ENCODE results near the gene UPF3A.
"Not testable (repeated sequence)": the region's sequence is repeated elsewhere in the genome, so short reads cannot be mapped to it uniquely, and the experiment has no call there.

The UPF3A gene

DNA sequence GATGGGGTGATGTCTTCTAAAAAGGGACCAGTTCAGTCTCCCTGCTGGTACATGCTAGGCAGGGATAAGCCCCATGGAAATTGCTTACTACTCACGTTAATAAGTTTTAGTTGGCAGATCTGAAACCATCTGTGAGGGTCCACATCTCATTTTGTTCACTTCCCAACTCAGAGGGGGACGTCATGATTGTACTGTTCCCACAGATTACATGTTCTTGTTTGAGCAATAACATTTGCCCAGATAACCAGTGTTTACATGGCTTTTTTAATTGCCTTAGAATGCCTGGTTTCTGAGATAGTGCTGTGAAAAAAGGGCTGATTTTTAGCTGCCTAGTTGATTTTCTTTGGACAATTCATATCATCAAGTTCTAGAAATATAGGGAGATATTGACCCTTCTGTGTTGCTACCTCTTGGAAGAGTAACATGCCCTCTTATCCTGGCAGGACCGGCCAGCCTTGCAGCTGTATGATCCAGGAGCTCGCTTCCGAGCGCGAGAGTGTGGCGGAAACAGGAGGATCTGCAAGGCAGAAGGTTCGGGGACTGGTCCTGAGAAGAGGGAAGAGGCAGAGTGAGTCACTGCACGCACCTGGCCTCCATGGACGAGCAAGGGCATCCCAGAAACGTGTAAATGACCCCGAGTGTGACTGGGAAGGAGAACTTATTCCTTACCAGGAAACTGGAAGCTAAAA is 23.1 kb downstream of the UPF3A start:
- DNase-seq (ENCODE audit: low spot score), result no peak

DNA sequence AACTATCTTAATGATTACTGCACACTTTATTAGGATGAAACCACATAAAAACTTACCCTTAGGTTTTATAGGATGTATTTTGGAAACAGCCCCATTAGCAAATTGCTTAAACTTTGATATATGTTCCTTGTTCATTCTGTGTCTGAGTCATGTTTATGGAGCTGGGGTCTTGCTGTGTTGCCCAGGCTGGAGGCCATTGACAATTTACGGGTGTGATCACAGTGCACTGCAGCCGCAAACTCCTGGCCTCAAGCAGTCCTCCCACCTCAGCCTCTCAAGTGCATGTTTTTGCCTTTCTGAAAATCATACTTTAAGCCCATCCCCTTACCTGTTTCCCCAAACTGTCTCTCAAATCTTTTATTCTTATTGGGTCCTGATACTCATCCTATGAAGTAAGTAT is 27.7 kb downstream of the UPF3A start:
- DNase-seq (ENCODE audit: low spot score), result no peak

DNA sequence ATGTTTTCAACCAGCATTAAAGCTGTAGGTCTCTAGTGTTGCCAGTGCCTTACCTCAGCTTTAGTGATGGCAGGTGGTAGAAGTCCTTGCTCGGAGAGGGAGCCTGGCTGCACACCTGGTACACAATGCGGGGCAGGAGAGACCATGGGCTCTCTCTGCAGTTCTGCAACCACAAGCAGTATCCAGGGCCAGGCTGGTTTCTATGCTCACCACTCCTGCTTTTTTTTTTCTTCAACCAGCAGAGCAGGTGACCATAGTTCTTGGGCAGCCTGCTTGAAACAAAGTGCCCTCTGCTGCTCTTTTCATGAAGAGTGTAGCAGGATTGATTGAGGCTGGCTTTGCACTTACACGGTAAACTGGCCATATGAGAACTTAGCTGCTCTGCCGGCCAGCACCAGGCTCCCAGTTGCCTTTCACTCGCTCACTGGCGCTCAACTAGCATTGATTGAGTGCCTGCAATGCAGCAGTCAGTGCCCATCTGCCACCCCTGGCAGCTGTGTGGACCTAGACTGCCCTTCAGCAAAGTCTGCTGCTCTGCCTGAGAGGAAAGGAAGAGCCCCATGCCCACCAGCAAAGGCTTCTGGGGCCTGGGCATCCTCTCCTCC is 28.5 kb downstream of the UPF3A start:
- no peak for DNase-seq (ENCODE audit: low spot score)

DNA sequence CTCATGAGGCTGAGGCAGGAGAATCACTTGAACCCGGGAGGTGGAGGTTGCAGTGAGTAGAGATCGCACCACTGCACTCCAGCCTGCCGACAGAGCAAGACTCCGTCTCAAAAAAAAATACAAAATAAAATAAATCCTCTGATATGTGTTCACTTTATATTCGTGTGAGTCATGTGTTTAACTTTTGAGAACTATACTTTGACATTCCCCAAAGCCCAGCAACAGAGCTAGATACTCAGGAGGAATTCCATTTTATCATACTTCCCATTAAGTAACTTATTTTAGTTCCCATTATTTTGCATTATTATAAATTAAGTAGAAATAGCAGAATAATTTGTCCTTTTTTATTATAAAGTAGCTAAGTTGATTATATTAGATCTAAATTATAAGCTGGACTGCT is 29.6 kb downstream of the UPF3A start:
- DNase-seq (ENCODE audit: low spot score), result no peak

DNA sequence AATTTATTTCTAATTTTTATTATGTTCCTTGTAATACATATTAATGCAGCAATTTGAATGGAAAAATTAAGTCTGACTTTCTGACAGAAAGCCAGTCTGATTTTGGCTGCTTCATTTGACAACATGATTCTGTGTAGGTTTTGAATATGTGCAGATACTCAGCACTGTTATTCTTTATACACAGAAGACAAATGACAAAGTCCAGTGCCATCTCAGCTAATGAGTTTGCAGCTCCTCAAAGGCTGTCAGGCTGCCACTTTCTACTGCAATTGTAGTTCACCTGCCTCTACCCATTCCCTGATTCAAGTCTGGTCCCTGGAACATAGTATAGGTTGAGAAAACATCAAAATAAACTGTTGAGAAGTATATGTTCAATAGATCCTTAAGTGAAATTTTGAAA is 30.0 kb downstream of the UPF3A start:
- no peak for DNase-seq (ENCODE audit: low spot score)

DNA sequence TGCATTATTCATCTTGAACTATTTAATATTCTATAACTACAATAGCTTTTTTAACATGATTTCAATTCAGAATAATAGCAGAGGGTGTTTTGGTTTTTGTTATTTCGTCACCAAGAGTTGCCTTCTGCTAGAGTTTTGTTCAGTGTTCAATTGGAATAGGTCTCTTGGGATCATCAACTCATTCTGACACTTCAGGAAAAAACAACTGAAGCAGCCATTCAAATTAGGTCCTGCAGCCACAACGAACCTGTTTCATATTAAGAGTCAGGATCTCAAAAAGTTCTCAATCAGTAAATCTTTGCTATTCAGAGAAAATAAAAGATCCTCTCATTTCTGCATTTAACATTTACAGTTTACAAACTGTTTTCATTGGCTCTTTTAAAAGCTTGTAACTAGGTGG is 30.5 kb downstream of the UPF3A start:
- DNase-seq (ENCODE audit: low spot score), result no peak

DNA sequence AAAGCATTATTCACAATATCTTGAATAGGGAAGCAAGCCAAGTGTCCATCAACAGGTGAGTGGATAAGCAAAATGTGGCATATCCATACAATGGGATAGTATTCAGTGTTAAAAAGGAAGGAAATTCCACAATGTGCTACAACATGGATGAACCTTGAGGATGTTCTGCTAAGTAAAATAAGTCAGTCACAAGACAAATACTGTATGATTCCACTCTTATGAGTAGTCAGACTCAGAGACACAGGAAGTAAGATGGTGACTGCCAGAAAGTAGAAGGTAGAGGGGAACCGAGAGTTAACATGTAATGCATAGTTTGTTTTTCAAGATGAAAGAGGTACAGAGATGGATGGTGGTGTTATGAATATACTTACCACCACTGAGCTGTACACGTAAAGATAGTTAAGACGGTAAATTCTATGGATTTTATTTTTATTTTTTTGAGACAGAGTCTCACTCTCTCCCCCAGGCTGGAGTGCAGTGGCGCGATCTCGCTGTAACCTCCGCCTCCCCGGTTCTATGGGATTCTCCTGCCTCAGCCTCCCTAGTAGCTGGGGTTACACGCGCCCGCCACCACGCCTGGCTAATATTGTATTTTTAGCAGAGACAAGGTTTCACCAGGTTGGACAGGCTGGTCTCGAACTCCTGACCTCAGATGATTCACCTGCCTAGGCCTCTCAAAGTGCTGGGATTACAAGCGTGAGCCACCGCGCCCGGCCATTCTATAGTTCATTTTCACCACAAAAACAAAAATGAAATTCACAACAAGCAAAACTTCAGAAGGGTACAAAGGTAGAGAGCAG is 31.9 kb downstream of the UPF3A start:
- DNase-seq (ENCODE audit: low spot score), result no peak

DNA sequence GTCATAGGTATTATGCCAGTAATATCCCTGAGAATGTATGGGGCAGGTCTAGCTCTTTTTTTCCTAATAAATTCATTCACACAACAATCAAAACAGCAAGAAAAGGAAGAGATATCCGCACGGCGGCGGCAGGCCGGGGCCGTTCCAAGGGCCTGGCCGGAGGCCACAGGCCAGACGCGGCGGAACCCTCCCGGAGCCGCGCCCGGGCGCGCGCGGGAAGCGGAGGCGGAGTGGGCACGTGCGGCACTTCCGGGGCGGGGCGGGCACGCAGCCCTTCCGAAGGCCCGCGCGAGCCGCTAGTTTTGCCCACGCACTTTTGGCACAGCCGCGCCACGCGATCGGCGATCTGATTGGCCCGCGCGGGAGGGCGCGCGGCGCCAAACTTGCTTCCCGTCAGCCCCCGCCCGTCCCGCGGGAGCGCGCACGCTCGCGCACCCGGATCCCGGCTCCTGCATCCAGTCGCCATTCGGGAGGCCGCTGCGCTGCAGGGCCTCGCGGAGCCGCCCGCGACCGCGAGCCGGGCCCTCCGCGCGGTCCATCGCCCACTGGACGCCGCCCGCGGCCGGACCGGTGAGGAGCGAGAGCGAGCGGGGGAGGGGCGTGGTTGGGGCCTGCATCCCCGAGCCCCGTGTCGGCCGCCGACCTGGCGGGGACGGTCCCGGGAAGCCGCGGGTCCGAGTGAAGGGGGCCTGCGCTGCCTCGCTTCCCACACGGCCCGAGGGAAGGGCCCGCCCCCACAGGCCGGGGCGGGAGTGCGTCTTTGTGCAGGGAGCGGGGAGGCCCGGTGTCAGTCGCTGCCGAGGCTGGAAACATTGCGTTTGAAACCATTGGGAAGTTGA is 32.9 kb downstream of the UPF3A start, which contains the start of gene CHAMP1:
Gene CHAMP1, plus strand, starts transcription at position 430 of the 839 bp plus-strand sequence. CDS start 9,340 bp downstream, outside the sequence.
- DNase-seq (ENCODE audit: low spot score), result peak; percentile 87

DNA sequence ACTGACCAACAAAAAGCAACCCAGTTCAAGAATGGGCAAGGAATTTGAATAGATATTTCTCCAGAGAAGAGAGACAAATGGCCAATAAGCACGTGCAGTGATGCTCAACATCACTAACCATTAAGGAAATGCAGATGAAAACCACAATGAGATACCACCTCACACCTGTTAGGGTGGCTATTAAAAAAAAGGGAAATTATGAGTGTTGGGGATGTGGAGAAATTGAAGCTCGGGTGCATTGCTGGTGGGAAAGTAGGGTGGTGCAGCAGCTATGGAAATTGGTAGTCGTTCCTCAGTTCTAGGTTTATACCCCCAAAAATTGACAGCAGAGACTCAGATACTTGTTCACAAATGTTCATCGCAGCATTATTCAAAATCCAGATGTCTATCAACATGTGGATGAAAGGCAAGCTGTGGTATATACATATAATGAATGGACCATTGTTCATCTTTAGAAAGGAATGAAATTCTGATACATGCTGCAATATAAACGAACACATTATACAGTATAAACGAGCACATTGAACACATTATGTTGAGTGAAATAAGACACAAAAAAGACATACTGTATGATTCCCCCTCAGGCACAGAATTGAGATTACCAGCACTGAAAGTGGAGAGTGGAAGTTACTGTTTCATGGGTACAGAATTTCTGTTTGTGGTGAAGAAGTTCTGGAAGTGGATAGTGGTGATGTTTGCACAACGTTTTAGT is 33.8 kb downstream of the UPF3A start:
- no peak for DNase-seq (ENCODE audit: low spot score)

DNA sequence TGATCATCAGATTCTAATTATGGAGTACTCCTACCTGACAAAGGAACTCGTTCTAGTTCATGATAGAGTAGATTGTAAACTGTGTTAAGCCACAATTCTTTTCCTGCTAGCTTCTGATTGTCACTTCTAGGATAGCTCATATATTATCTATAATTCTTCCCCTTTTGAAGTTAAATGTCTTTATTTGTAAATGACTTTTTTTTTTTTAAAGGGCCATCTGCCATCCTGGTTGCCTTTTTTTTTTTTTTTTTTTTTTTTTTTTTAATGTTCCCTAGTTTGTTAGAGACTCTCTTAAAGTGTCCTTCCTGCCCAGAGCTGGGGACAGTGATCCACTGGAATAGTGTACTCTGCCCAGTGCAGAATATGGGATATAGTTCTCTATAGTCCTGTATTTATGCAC is 37.2 kb downstream of the UPF3A start:
- no peak for DNase-seq (ENCODE audit: low spot score)

DNA sequence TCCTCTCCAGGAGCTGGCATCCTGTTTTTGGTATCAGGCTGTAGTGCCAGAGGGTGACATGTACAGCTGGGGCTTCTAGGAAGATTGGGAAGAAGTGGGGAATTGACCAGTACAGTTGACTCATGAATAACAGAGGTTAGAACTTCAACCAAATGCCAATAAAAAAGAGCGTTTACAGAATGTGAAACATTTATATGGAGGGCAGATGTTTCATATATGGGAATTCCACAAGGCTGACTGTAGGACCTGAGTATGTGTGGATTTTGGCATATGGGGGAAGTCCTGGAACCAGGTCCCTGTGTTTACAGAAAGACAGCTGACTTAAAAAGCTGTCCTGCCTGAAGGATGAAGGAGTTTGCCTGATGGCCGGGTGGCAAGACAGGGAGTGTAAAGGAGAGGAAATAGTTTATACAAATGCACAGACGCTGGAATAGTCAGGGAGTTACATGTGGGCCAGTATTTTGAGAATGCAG is 38.1 kb downstream of the UPF3A start:
- DNase-seq (ENCODE audit: low spot score), result no peak

DNA sequence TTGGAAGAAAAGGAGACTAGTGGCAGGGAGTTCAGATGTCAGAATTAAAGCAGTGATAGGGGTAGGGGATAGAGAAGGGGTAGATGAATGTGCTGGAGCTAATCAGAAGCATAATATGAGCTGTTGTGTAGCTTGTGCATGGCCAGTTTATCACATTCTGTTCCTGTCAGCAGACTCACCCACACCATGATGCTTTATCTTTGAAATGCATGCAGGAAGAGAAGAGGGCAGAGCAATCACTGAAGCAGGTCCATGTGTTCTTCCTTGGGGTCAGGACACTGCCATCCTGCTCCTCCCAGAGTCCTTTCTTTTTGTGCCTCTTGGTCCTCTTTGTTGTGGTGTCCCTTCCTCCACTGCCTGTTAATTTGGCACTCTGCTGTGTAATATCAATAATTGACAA is 38.7 kb downstream of the UPF3A start:
- peak; percentile 29 for DNase-seq (ENCODE audit: low spot score)

DNA sequence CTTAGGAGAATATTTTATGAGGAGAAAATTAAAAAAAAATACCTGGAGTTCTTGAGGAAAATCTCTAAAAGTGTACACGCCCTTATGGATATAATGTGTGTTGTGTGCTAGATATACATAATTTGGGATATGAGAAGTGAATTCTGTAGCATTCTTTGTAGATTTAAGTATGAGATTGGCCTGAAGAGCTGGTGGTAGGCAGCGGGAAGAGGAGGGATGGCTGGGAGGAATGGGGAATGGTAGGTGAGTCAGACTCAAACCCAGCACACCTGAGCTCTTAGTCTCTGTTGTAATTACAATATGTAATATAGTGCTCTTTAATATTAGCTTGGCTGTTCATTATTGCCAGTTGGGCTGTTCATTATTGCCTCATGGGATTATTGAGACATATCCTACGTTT is 39.9 kb downstream of the UPF3A start:
- DNase-seq (ENCODE audit: low spot score), result no peak

DNA sequence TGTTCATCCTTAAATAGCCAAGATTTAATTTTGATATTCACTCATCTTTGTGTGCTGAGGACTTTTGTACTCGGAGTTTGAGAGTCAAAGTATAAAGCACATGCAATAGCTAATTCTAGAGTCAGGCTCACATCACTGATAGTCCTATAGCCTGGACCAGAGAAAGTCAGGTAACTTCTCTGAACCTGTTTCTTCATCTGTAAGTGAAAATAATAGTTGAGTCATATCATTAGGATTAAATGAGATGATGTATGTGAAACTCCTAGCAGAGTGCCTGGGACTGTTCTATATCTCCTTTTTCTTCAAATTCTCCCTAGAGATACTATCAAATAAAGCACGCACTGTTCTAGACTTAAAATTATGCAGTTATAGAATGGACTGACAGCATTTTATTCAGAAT is 41.9 kb downstream of the UPF3A start:
- no peak for DNase-seq (ENCODE audit: low spot score)

DNA sequence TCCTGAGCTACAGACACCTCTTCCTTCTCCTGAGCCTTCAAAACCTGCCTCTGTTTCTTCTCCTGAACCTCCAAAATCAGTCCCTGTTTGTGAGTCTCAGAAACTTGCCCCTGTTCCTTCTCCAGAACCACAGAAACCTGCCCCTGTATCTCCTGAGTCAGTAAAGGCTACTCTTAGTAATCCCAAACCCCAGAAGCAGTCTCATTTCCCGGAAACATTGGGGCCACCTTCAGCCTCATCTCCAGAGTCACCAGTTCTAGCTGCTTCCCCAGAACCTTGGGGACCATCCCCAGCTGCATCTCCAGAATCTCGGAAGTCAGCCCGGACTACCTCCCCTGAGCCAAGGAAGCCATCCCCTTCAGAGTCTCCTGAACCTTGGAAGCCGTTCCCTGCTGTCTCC is 42.9 kb downstream of the UPF3A start:
- no peak for DNase-seq (ENCODE audit: low spot score)

DNA sequence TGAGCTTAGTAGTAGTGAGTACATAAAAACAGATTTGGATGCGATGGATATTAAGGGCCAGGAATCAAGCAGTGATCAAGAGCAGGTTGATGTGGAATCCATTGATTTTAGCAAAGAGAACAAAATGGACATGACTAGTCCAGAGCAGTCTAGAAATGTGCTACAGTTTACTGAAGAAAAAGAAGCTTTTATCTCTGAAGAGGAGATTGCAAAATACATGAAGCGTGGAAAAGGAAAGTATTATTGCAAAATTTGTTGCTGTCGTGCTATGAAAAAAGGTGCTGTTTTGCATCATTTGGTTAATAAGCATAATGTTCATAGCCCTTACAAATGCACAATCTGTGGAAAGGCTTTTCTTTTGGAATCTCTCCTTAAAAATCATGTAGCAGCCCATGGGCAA is 44.3 kb downstream of the UPF3A start:
- no peak for DNase-seq (ENCODE audit: low spot score)

DNA sequence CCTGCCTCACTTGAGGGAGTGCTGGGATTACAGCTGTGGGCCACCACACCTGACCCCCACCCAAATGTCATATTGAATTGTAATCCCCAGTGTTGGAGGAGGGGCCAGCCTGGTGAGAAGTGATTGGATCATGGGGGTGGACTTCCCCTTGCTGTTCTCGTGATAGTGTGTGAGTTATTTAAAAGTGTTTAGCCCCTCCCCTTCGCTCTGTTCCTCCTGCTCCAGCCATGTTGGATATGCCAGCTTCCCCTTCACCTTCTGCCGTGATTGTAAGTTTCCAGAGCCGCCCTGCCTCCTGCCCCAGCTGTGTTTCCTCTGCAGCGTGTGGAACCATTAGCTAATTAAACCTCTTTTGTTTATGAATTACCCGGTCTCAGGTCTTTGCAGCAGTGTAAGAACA is 46.6 kb downstream of the UPF3A start:
- DNase-seq (ENCODE audit: low spot score), result no peak

DNA sequence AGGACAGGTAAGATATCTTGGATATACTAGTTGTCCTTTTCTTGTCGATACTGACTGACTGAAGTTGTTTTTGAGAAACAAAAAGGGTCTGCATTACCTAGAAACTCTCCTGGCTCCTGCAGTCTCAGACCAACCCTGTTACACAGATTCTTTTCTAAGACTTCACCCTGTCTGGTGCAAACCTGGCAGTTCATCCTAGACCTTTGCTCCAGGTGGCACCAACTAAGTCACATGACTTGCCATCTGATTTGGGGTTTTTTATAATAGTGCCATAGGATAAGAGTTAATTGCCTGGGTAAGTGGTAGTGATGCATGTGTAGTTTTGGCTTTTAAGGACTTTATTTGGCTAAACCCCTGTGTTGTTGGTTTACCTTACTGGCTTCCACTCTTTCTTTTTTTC is 47.2 kb downstream of the UPF3A start:
- DNase-seq (ENCODE audit: low spot score), result no peak

DNA sequence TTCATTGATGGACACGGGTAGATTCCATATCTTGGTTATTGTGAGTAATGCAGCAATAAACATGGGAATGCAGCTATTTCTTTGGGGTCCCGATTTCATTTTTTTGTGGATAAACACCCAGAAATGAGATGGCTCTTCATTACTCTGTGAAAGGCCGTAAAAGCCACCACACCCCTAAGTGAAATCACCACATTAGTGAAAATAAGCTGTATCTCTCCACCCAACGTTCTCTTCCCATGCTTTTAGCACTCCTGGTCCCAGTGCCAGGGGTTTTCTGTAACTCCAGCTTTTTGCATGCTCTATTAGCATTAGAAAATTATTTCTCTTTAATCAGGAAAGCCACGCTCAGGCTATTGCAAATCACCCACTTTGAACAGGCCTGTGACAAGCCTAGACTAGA is 48.7 kb downstream of the UPF3A start:
- DNase-seq (ENCODE audit: low spot score), result no peak

DNA sequence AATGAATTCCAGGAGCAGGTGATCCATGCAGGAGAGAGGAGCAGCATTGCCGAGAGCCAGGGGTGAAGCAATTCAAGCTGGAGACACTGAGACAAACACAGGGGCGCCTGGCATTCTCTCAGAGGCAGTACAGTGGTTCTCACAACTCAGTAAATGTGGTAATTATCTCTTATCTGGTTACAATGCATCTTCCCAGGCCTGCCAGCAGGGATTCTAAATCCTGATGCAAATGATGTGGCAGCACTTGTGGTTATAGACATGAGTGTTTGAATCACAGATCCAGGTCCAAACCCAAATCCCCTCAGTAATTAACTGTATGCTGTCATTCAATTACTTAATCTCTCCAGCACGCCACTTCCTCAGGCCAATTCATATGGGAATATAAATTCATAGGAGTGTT is 52.5 kb downstream of the UPF3A start:
- DNase-seq (ENCODE audit: low spot score), result not testable (repeated sequence)

DNA sequence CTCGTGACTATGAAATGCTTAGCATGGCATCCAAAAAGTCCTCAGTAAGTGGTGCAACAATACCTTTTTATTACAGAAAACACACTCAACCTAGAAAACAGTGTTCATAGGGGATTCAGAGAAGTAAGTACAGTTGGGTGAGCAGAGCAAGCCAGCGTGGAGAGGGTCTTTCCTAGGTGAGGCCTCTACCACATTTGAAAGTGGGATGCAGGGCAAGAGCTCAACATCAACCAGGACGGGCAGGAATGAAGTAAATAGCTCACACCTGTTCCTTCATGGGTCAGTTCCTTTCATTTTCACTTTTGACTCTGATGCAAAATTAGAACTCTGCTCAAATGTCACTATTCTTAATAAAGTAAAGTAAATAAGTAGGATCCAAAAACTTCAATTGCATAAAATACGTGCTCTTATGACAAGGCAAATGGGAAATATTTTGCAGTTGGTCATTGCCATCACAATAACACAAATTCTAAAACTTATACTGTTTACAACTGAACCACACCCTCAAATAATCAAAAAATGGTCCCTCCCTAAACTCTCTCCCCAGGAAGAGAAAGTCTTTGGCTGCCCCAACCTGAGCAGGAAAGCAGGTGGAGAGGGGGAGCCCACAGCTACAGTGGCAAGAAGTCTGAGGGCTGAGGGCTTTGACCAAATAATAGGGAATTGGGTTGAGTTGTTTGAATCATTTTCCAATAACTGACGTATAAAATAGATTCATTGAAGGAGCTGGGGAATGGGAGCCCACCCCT is 53.1 kb downstream of the UPF3A start:
- no peak for DNase-seq (ENCODE audit: low spot score)
